Fibroblast of pulmonary artery (primary cell): ENCODE data around the gene UNC5A.

ENCODE experiments used
- DNase-seq: peaks from one replicate; pipeline ENCODE4 v3.0.0-alpha.2; 2010; ENCODE audit warnings: low read depth
- H3K4me3 ChIP-seq: replicated peaks from 2 replicates; pipeline ENCODE4 v1.5.1; 2011; ENCODE audit warnings: low read depth, mild to moderate bottlenecking, control low read depth, low read length, moderate library complexity
- CTCF ChIP-seq: IDR thresholded peaks from 2 replicates; pipeline ENCODE4 v1.5.1; 2011; ENCODE audit warnings: mild to moderate bottlenecking, control low read depth, low read length, inconsistent platforms; ENCODE audit errors: missing control alignments

The UNC5A gene

DNA sequence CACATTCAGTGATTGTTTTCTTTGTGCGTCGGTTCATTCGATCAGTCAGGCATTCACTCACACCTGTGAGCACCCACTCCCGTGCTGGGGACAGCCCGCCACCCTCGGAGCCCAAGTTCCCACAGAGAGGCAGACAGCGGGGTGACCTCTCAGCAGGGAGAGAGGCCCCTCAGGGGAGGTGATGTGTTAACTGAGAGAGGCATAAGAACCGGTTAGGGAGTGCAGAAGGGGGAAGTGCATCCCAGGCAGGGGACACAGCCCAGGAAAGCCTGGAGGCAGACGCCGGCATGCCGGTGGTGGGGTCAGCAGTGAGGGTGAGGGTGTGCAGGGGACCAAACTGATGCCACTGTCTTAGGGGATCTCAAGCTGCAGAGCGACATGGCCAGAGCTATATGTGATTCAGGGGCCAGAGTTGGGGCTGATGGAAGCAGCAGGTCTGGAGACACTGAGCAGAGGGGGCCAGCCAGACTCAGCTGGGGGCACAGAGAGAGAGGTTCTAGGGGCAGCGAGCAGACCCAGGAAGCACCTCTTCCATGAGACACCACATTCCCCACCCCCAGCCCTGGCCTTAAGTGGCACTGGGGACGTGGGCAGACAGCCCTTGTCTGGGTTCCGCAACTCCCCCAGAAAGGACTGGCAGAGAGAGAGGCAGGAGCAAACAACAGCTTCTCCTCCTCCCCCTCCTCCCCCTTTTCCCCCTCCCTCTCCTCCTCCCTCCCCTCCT lies 52.8 kb downstream of the UNC5A start:
- no peak overlapping the region for H3K4me3 ChIP-seq
- DNase-seq: no peak
- no peak for TF ChIP-seq CTCF

- no peak overlapping the region for H3K4me3 ChIP-seq
- no peak for DNase-seq
- no peak for TF ChIP-seq CTCF
Observed at GRCh38 chr5:176863765-176864098, 53.4 kb downstream of the UNC5A start.

GRCh38 chr5:176864755-176865154 lies 54.4 kb downstream of the UNC5A start:
- no peak for DNase-seq
- no peak overlapping the region for H3K4me3 ChIP-seq
- no peak for TF ChIP-seq CTCF

GRCh38 chr5:176865964-176866363 lies 55.6 kb downstream of the UNC5A start:
- no peak for DNase-seq
- no peak for TF ChIP-seq CTCF
- no peak overlapping the region for H3K4me3 ChIP-seq

- H3K4me3 ChIP-seq: no peak overlapping the region
- TF ChIP-seq CTCF: no peak
- no peak for DNase-seq
Observed at GRCh38 chr5:176866707-176867310, 56.5 kb downstream of the UNC5A start.

DNA sequence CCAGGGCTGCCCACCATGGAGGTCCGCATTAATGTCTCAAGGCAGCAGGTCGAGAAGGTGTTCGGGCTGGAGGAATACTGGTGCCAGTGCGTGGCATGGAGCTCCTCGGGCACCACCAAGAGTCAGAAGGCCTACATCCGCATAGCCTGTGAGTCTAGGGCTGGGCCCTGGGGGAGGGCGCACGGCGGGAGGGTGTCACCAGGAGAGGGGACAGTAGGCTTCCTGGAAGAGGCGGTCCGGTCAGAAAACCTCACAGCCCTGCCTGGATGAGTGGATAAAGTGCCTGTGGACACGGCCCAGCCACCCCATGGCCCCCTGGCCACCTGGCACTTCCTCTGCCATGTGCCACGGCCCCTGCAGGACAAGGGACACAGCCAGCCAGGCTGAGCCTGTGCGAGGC lies 57.8 kb downstream of the UNC5A start:
- H3K4me3 ChIP-seq: no peak overlapping the region
- no peak for TF ChIP-seq CTCF
- DNase-seq: no peak

- no peak for TF ChIP-seq CTCF
- no peak for DNase-seq
Observed at GRCh38 chr5:176868731-176869130, 58.4 kb downstream of the UNC5A start.

More at GRCh38 chr5:176868731-176869130, 58.4 kb downstream of the UNC5A start:
- no peak overlapping the region for H3K4me3 ChIP-seq
